Gastrocnemius medialis (tissue), 4 donors: Measurements from ENCODE around the gene PRELID1. TPM values are rescaled to one million over a fixed set of nuclear protein-coding genes. Genes with fewer than 3 reads are reported as not detected.
A peak's percentile ranks its signal among the peaks of the same experiment; 100 is the strongest.

Experiments
- ATAC-seq, 2 donors: fragments of 150-250 bp; one replicate each; pipeline ENCODE4 v1.9.1; 2016
- DNase-seq, 2 donors: peaks; one replicate each; pipeline ENCODE4 v3.0.0-alpha.2; 2019
- H3K27ac ChIP-seq, 4 donors: fragments of 200-600 bp; sonication (generic); 1 replicate in 1 of 4; 2 replicates in 3 of 4; pipeline ENCODE4 v1.5.1; 2016 to 2018; ENCODE audit warnings: mild to moderate bottlenecking in 2 of 4, moderate library complexity in 1 of 4
- H3K27me3 ChIP-seq, 3 donors: fragments of 200-600 bp; sonication (generic) in 2 of 3; 1 replicate in 1 of 3; 2 replicates in 2 of 3; pipeline versions ENCODE4 v1.5.1 to v1.6.0; 2016 to 2019; ENCODE audit warnings: mild to moderate bottlenecking in 1 of 3, moderate library complexity in 1 of 3
- H3K36me3 ChIP-seq, 2 donors: fragments of 200-600 bp; sonication (generic) in 1 of 2; one replicate each; pipeline ENCODE4 v1.5.1; 2017 to 2018
- H3K4me1 ChIP-seq, 2 donors: fragments of 200-600 bp; sonication (generic) in 1 of 2; one replicate each; pipeline ENCODE4 v1.5.1; 2016 to 2017; ENCODE audit warnings: mild to moderate bottlenecking in 2 of 2
- H3K4me3 ChIP-seq, 4 donors: fragments of 200-600 bp; sonication (generic) in 3 of 4; 1 replicate in 1 of 4; 2 replicates in 3 of 4; pipeline ENCODE4 v1.5.1; 2016 to 2019; ENCODE audit warnings: mild to moderate bottlenecking in 2 of 4
- H3K9me3 ChIP-seq, 3 donors: fragments of 200-600 bp; sonication (generic) in 2 of 3; 1 replicate in 1 of 3; 2 replicates in 2 of 3; pipeline ENCODE4 v1.5.1; 2016 to 2019
- POLR2A ChIP-seq, 2 donors: fragments of 450-650 bp; IDR thresholded peaks; one replicate each; pipeline ENCODE4 v1.6.1; 2017; ENCODE audit warnings: antibody characterized with exemption in 2 of 2, mild to moderate bottlenecking in 2 of 2, moderate library complexity in 2 of 2
- in situ Hi-C, 4 donors: fragments of 200-750 bp; cut with MboI; loops; one replicate each; pipeline versions ENCODE4 v1.15.0 to v1.8.0; 2017; ENCODE audit warnings: low sequenced_read_pairs in 4 of 4
- intact Hi-C: fragments of 100-400 bp; cut with DNase I; formaldehyde crosslinking; loops from one replicate; pipeline ENCODE4 v1.15.1; 2023; ENCODE audit warnings: low total_unique reads
- total RNA-seq, 4 donors: library from RNA; depleted of rRNA; stranded (reverse); fragments of >200 nt; gene quantifications; one replicate each; pipeline versions ENCODE4 v1.1.0 to v1.2.3, GENCODE V29; 2016
- TF ChIP-seq, protein P1 (sequence below), 5 experiments: fragments of 450-650 bp in 3 of 5; fragments of 200-600 bp in 2 of 5; sonication (generic) in 2 of 5; IDR thresholded peaks in 4 of 5; conservative IDR thresholded peaks in 1 of 5; 1 replicate in 4 of 5; 2 replicates in 1 of 5; pipeline ENCODE4 v1.5.1; 2016 to 2019; ENCODE audit warnings: antibody characterized with exemption in 5 of 5, mild to moderate bottlenecking in 3 of 5, moderate library complexity in 3 of 5

PRELID1 gene
- total RNA-seq, 4 donors from 2014 or later = 13.4 to 45.8 (median 28.2) TPM

GRCh38 chr5:177300236-177300880 lies 3.2 kb upstream of the PRELID1 start:
- Histone ChIP-seq H3K4me3 (no peak overlapping the region), H3K27me3 (no peaks in the 10 kb centered on the region), H3K27ac (peak overlapping the region; percentile 83 to 95 (median 92)), H3K36me3 (peaks cover 0 to 10% of the 10 kb centered on the region in 2 donors), H3K9me3 (no peaks in the 10 kb centered on the region), H3K4me1 (peaks cover 38 to 41% of the 10 kb centered on the region in 2 donors)
- intact Hi-C loops = loop anchor here (5.0 kb wide), 1 partner anchor 168 kb away; the partner anchor contains the start of gene NSD1
- no peak for DNase-seq
- in situ Hi-C loops = loop anchor here in 1 of 4 donors (10.0 kb wide), 1 partner anchor 176 kb away; no protein-coding TSS in a partner anchor
- ATAC-seq = no peak
- TF ChIP-seq, protein P1, sequence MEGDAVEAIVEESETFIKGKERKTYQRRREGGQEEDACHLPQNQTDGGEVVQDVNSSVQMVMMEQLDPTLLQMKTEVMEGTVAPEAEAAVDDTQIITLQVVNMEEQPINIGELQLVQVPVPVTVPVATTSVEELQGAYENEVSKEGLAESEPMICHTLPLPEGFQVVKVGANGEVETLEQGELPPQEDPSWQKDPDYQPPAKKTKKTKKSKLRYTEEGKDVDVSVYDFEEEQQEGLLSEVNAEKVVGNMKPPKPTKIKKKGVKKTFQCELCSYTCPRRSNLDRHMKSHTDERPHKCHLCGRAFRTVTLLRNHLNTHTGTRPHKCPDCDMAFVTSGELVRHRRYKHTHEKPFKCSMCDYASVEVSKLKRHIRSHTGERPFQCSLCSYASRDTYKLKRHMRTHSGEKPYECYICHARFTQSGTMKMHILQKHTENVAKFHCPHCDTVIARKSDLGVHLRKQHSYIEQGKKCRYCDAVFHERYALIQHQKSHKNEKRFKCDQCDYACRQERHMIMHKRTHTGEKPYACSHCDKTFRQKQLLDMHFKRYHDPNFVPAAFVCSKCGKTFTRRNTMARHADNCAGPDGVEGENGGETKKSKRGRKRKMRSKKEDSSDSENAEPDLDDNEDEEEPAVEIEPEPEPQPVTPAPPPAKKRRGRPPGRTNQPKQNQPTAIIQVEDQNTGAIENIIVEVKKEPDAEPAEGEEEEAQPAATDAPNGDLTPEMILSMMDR (IDR thresholded peaks at IDR 0.05 in 4 of 5, conservative IDR thresholded peaks at IDR 0.05 in 1 of 5) = peak in 1 of 5 experiments; percentile 22
- no peak for TF ChIP-seq POLR2A (IDR thresholded peaks at IDR 0.05)

- in situ Hi-C loops = loop anchor here in 1 of 4 donors (10.0 kb wide), 1 partner anchor 176 kb away; no protein-coding TSS in a partner anchor
- no peak for ATAC-seq
- peaks cover 41 to 42% of the 10 kb centered on the region in 2 donors for H3K4me1 ChIP-seq
- peak overlapping the region; percentile 83 to 95 (median 92) for H3K27ac ChIP-seq
- no peak overlapping the region for H3K4me3 ChIP-seq
- intact Hi-C loops = loop anchor here (5.0 kb wide), 1 partner anchor 169 kb away; the partner anchor contains the start of gene NSD1
- H3K27me3 ChIP-seq = no peaks in the 10 kb centered on the region
- no peaks in the 10 kb centered on the region for H3K9me3 ChIP-seq
- peaks cover 0 to 12% of the 10 kb centered on the region in 2 donors for H3K36me3 ChIP-seq
- TF ChIP-seq, protein P1 (IDR thresholded peaks at IDR 0.05 in 4 of 5, conservative IDR thresholded peaks at IDR 0.05 in 1 of 5) = no peak
- TF ChIP-seq POLR2A (IDR thresholded peaks at IDR 0.05) = no peak
- DNase-seq = no peak
These were observed 2.6 kb upstream of the PRELID1 start for GRCh38 chr5:177300951-177301350.

GRCh38 chr5:177301503-177302165 lies 2.0 kb upstream of the PRELID1 start:
- Histone ChIP-seq H3K27ac (peak overlapping the region; percentile 83 to 95 (median 92)), H3K27me3 (no peaks in the 10 kb centered on the region), H3K36me3 (peaks cover 0 to 16% of the 10 kb centered on the region in 2 donors), H3K4me1 (peaks cover 37 to 42% of the 10 kb centered on the region in 2 donors), H3K9me3 (no peaks in the 10 kb centered on the region), H3K4me3 (no peak overlapping the region)
- no peak for TF ChIP-seq POLR2A (IDR thresholded peaks at IDR 0.05)
- TF ChIP-seq, protein P1 (IDR thresholded peaks at IDR 0.05 in 4 of 5, conservative IDR thresholded peaks at IDR 0.05 in 1 of 5) = no peak
- in situ Hi-C loops (loop anchor here in 1 of 4 donors (10.0 kb wide), 1 partner anchor 177 kb away; no protein-coding TSS in a partner anchor), intact Hi-C loops (loop anchor here (2.0 to 5.0 kb wide), 3 partner anchors 49 to 187 kb away; partner anchors contain the start of genes LMAN2 and NSD1)
- peak in 1 of 2 donors; percentile 42 for DNase-seq
- no peak for ATAC-seq

DNA sequence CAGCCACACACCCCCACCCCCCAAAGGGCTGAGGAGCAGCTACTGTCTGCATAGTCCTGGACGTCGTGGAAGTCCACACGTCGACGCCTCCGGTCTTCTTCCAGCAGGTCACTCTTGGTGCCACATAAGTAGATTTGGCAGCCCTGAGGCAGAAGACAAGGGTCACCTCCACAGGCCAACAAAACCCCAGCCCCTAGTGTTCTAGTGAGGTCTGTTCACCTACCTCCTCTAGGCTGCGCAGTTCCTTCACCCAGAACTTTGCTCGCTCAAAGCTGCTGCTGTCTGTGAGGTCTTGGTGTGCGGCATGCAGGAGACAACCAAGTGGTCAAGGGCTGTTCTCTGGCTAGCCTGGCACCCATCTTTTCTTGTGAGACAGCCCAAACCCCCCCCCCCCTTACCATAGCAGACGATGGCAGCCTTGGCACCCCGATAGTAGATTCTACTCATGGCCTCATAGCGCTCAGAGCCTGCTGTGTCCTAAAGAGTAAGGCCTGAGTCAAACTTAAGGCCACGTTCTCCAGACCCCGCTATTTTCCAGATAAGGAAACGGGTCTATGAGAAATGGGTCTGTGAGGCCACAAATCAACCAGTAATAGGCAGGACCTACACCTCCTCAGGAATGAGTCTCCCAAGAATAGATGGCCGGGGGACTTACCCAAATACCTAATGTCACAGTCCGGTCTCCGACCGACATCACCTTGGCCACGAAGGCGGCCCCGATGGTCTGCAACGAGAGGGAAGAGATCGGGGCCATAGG lies 1.1 kb upstream of the PRELID1 start:
- Histone ChIP-seq H3K4me3 (peak overlapping the region; percentile 84 to 99 (median 96)), H3K4me1 (peaks cover 37 to 42% of the 10 kb centered on the region in 2 donors), H3K36me3 (peaks cover 0 to 22% of the 10 kb centered on the region in 2 donors), H3K9me3 (no peaks in the 10 kb centered on the region), H3K27me3 (no peaks in the 10 kb centered on the region), H3K27ac (peak overlapping the region; percentile 83 to 95 (median 92))
- TF ChIP-seq POLR2A (IDR thresholded peaks at IDR 0.05) = no peak
- TF ChIP-seq, protein P1 (IDR thresholded peaks at IDR 0.05 in 4 of 5, conservative IDR thresholded peaks at IDR 0.05 in 1 of 5) = no peak
- in situ Hi-C loops = loop anchor here in 1 of 4 donors (10.0 kb wide), 1 partner anchor 178 kb away; no protein-coding TSS in a partner anchor
- intact Hi-C loops = loop anchor here (2.0 to 5.0 kb wide), 3 partner anchors 48 to 188 kb away; partner anchors contain the start of genes LMAN2 and NSD1
- no peak for DNase-seq
- peak in 1 of 2 donors; percentile 8 for ATAC-seq
